K562 (cell line): Measurements from ENCODE around the gene KLHDC2. TPM values are rescaled to one million over a fixed set of nuclear protein-coding genes. Genes with fewer than 3 reads are reported as not detected.

Experiments used
- ATAC-seq: fragments of 200-7000 bp; cut with Tn5 transposase; 3 replicates; pipeline ENCODE4 v1.9.1; 2020; ENCODE audit warnings: moderate library complexity
- BruUV-seq: library from RNA; stranded (reverse); fragments of 400-500 nt; replicated peaks from 2 replicates; lab custom pipeline; 2021; lab: Mats Ljungman, UMichigan
- CTCF ChIA-PET: fragments of 300-600 bp; formaldehyde crosslinking; extraction: SDS; loops from one replicate; lab custom pipeline; 2021; ENCODE audit warnings: low intra/inter-chr PET ratio; lab: Yijun Ruan, JAX
- POLR2A ChIA-PET: fragments of 300-600, 350-650 bp; sonication (Branson Sonifier 250); formaldehyde crosslinking; extraction: SDS; loops from one replicate; lab custom pipeline; 2021; ENCODE audit warnings: antibody characterized with exemption, inconsistent platforms; lab: Yijun Ruan, JAX
- DNase-seq, 4 experiments: peaks; one replicate each; pipeline versions ENCODE4 v3.0.0 to v3.0.0-alpha.2; 2011 to 2018; ENCODE audit warnings: low spot score in 3 of 4, mixed read lengths in 3 of 4; ENCODE audit errors: extremely low read depth in 1 of 4
- FAIRE-seq: peaks from 2 replicates; lab custom pipeline; 2011; peaks lifted over from hg19 to GRCh38; lab: Jason Lieb, UNC
- H2AFZ ChIP-seq: 2 replicates; pipeline ENCODE4 v1.6.0; 2011; ENCODE audit warnings: low read depth, low read length, control low read depth, inconsistent platforms
- H3K27ac ChIP-seq: fragments of 200-600 bp; 3 replicates; pipeline ENCODE4 v1.8.0; 2011; ENCODE audit warnings: low read depth, mild to moderate bottlenecking, control low read depth, inconsistent platforms, low read length, moderate library complexity, mixed read lengths; ENCODE audit errors: extremely low read depth
- H3K27me3 ChIP-seq, 2 experiments: fragments of 300-600 bp in 1 of 2; 2 replicates in 1 of 2; 3 replicates in 1 of 2; pipeline versions ENCODE4 v1.6.0 to v1.8.0; 2011; ENCODE audit warnings: inconsistent platforms in 2 of 2, low read length in 2 of 2, mild to moderate bottlenecking in 1 of 2, mixed read lengths in 1 of 2, moderate library complexity in 1 of 2; ENCODE audit not compliant: control insufficient read depth in 2 of 2, insufficient read depth in 2 of 2
- H3K36me3 ChIP-seq: fragments of 300-600 bp; 3 replicates; pipeline ENCODE4 v1.8.0; 2011; ENCODE audit warnings: mild to moderate bottlenecking, low read length, inconsistent platforms; ENCODE audit not compliant: control insufficient read depth, insufficient read depth
- H3K4me1 ChIP-seq, 2 experiments: fragments of 200-600 bp in 1 of 2; replicated peaks in 1 of 2; 2 replicates in 1 of 2; 3 replicates in 1 of 2; pipeline versions ENCODE4 v1.5.1 to v1.8.0; 2011; ENCODE audit warnings: inconsistent platforms in 2 of 2, low read length in 2 of 2, mild to moderate bottlenecking in 1 of 2, mixed read lengths in 1 of 2, moderate library complexity in 1 of 2; ENCODE audit not compliant: control insufficient read depth in 2 of 2, insufficient read depth in 2 of 2
- H3K4me2 ChIP-seq: 2 replicates; pipeline ENCODE4 v1.6.1; 2011; ENCODE audit warnings: low read length, control low read depth, inconsistent platforms, mixed read lengths; ENCODE audit not compliant: insufficient read depth
- H3K4me3 ChIP-seq: fragments of 200-600 bp; sonication (generic), shearing (Covaris generic); 2 replicates; pipeline ENCODE4 v1.5.1; 2016; ENCODE audit warnings: control low read depth, inconsistent platforms
- H3K79me2 ChIP-seq: fragments of 200-600 bp; 3 replicates; pipeline ENCODE4 v1.8.0; 2011; ENCODE audit warnings: low read length, inconsistent platforms; ENCODE audit not compliant: control insufficient read depth, insufficient read depth
- H3K9ac ChIP-seq, 2 experiments: 2 replicates each; pipeline versions ENCODE4 v1.6.0 to v1.6.1; 2011; ENCODE audit warnings: low read depth in 2 of 2, low read length in 2 of 2, control low read depth in 1 of 2, inconsistent platforms in 1 of 2, mild to moderate bottlenecking in 1 of 2, mixed read lengths in 1 of 2; ENCODE audit not compliant: insufficient read depth in 1 of 2
- H3K9me1 ChIP-seq: one replicate; pipeline ENCODE4 v1.6.0; 2011; ENCODE audit warnings: inconsistent platforms, mild to moderate bottlenecking, low read length, moderate library complexity; ENCODE audit not compliant: control insufficient read depth, insufficient read depth
- H3K9me3 ChIP-seq: replicated peaks from 2 replicates; pipeline ENCODE4 v1.5.1; 2011; ENCODE audit warnings: low read depth, low read length, inconsistent platforms; ENCODE audit not compliant: control insufficient read depth, insufficient read depth
- H4K20me1 ChIP-seq: replicated peaks from 2 replicates; pipeline ENCODE4 v1.6.1; 2011; ENCODE audit warnings: low read length, inconsistent platforms, mixed read lengths; ENCODE audit not compliant: control insufficient read depth, insufficient read depth
- FOXA1 ChIP-seq: fragments of 450-650 bp; IDR thresholded peaks from 2 replicates; pipeline ENCODE4 v1.6.1; 2016; ENCODE audit warnings: mild to moderate bottlenecking, borderline replicate concordance
- KDM2B ChIP-seq: fragments of 250-450 bp; sonication (Bioruptor Pico); IDR thresholded peaks from 2 replicates; pipeline ENCODE4 v1.8.0; 2021; ENCODE audit warnings: mild to moderate bottlenecking, moderate library complexity
- NELFE ChIP-seq: IDR thresholded peaks from 2 replicates; pipeline ENCODE4 v1.6.1; 2011; ENCODE audit warnings: mild to moderate bottlenecking; ENCODE audit not compliant: insufficient read depth, insufficient read length
- POLR2A ChIP-seq: fragments of 450-650 bp; conservative IDR thresholded peaks from 2 replicates; pipeline ENCODE4 v1.6.1; 2016
- SIRT6 ChIP-seq: IDR thresholded peaks from one replicate; pipeline ENCODE4 v1.6.1; 2012; ENCODE audit warnings: low read depth, mild to moderate bottlenecking, control low read depth, inconsistent platforms, low read length, moderate library complexity
- SMAD2 ChIP-seq: fragments of 150-350 bp; IDR thresholded peaks from 2 replicates; pipeline ENCODE4 v1.6.1; 2014; ENCODE audit warnings: low read depth, mild to moderate bottlenecking, low read length
- SNRNP70 ChIP-seq: fragments of 200-400 bp; formaldehyde crosslinking; optimal IDR thresholded peaks from 2 replicates; pipeline ENCODE3; 2017; ENCODE audit warnings: low read depth, low read length
- TSC22D4 ChIP-seq: fragments of 450-650 bp; IDR thresholded peaks from 2 replicates; pipeline ENCODE4 v1.6.1; 2016; ENCODE audit warnings: missing genetic modification characterization, missing biosample characterization, control low read depth
- USF2 ChIP-seq: sonication (generic); formaldehyde crosslinking; IDR thresholded peaks from 2 replicates; pipeline ENCODE4 v1.5.0; 2020; ENCODE audit warnings: missing genetic modification reagents
- ZNF408 ChIP-seq: fragments of 250-450 bp; sonication (Bioruptor Pico); IDR thresholded peaks from 2 replicates; pipeline ENCODE4 v1.4.0; 2020; ENCODE audit warnings: low read depth, mild to moderate bottlenecking, moderate library complexity
- ZNF518B ChIP-seq: fragments of 250-450 bp; sonication (Bioruptor Pico); IDR thresholded peaks from 2 replicates; pipeline ENCODE4 v1.5.0; 2021; ENCODE audit warnings: mild to moderate bottlenecking, moderate library complexity
- WGBS: fragments of 100-300 bp; shearing (Covaris generic); methylation state at CpG from one replicate; pipeline ENCODE4 v1.1.6; 2016; ENCODE audit warnings: low coverage, mixed read lengths; ENCODE audit not compliant: insufficient coverage; ENCODE audit errors: missing lambda C conversion rate; 5-methylcytosine and 5-hydroxymethylcytosine counted together
- in situ Hi-C: fragments of 300-500 bp; cut with MboI; formaldehyde crosslinking; loops from 4 replicates; pipeline ENCODE4 v1.15.0; 2018; ENCODE audit warnings: inconsistent platforms, mixed read lengths
- intact Hi-C: fragments of 100-400 bp; cut with micrococcal nuclease; formaldehyde crosslinking; loops from 2 replicates; pipeline ENCODE4 v1.14.2; 2022
- polyA plus RNA-seq, 8 experiments: library from polyadenylated mRNA; depleted of rRNA in 4 of 8; stranded (reverse) in 5 of 8; unstranded in 3 of 8; fragments of >200 nt; fragmentation: Nextera tagmentation in 2 of 8; fragmentation: Illumina TruSeq in 1 of 8; extraction: Ambion mirVana in 2 of 8; extraction: Trizol in 1 of 8; gene quantifications; 2 replicates each; pipeline versions ENCODE4 v1.2.1 to v1.2.3, GENCODE V29; 2011 to 2014; ENCODE audit warnings: inconsistent platforms in 1 of 8, missing spikeins in 1 of 8
- total RNA-seq, 7 experiments: library from RNA; depleted of rRNA in 6 of 7; stranded (reverse); fragments of >200 nt in 6 of 7; fragmentation: Illumina TruSeq in 2 of 7; extraction: Trizol in 2 of 7; gene quantifications; 2 replicates each; pipeline versions ENCODE4 v1.2.1 to v1.2.3, GENCODE V29; 2011 to 2021; ENCODE audit warnings: low replicate concordance in 1 of 7
- TF ChIP-seq, protein P1 (sequence below): sonication (generic); formaldehyde crosslinking; IDR thresholded peaks from 2 replicates; pipeline ENCODE4 v1.8.0; 2022; ENCODE audit warnings: missing genetic modification reagents, mild to moderate bottlenecking, borderline replicate concordance

The KLHDC2 gene
- total and polyA plus RNA-seq, 9 of the 15 experiments (the other 6 are each of a cell fraction or from before 2014, with no cell fraction given) = 6.3 to 41.7 (median 20.0) TPM

GRCh38 chr14:49727171-49727570 lies 40.8 kb upstream of the KLHDC2 start:
- Histone ChIP-seq H3K9me1 (no peaks in the 10 kb centered on the region), H3K36me3 (no peaks in the 10 kb centered on the region), H3K27me3 (no peaks in the 10 kb centered on the region), H3K4me3 (no peak overlapping the region), H3K79me2 (no peaks in the 10 kb centered on the region), H3K9ac (no peak overlapping the region), H4K20me1 (no peaks in the 10 kb centered on the region), H3K4me1 (no peaks in the 10 kb centered on the region; a peak in 1 of 5 replicates), H3K4me2 (no peak overlapping the region), H3K9me3 (no peaks in the 10 kb centered on the region), H2AFZ (no peak overlapping the region), H3K27ac (no peak overlapping the region)
- no TSS peak for BruUV-seq
- in situ Hi-C loops = no loop called here
- 43% methylated on average over 5 of the region's 5 CpGs for WGBS
- DNase-seq = no peak
- CTCF ChIA-PET = no interaction called here
- peak; percentile 15 for FAIRE-seq
- POLR2A ChIA-PET = no interaction called here
- ATAC-seq = peak; percentile 55
- intact Hi-C loops = no loop called here
- TF ChIP-seq USF2 (CRISPR knock-in tag) (peak; percentile 33), SMAD2 (no peak)

GRCh38 chr14:49732896-49733295 lies 35.1 kb upstream of the KLHDC2 start:
- FAIRE-seq = no peak
- TF ChIP-seq SIRT6 (no peak), ZNF408 (CRISPR knock-in tag) (no peak), KDM2B (no peak), ZNF518B (no peak), FOXA1 (no peak), TSC22D4 (tag) (no peak), SNRNP70 (no peak), NELFE (no peak), POLR2A (no peak)
- TF ChIP-seq, protein P1, sequence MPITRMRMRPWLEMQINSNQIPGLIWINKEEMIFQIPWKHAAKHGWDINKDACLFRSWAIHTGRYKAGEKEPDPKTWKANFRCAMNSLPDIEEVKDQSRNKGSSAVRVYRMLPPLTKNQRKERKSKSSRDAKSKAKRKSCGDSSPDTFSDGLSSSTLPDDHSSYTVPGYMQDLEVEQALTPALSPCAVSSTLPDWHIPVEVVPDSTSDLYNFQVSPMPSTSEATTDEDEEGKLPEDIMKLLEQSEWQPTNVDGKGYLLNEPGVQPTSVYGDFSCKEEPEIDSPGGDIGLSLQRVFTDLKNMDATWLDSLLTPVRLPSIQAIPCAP = no peak

More at GRCh38 chr14:49732896-49733295, 35.1 kb upstream of the KLHDC2 start:
- H3K9ac ChIP-seq = no peak overlapping the region
- in situ Hi-C loops (no loop called here), intact Hi-C loops (no loop called here)
- H3K79me2 ChIP-seq = no peaks in the 10 kb centered on the region
- WGBS = 40% methylated on average over 3 of the region's 3 CpGs
- H3K9me3 ChIP-seq = no peaks in the 10 kb centered on the region
- DNase-seq (no peak), ATAC-seq (no peak)
- ChIA-PET CTCF (no interaction called here), POLR2A (no interaction called here)
- no peaks in the 10 kb centered on the region for H3K4me1 ChIP-seq
- H3K4me3 ChIP-seq = no peak overlapping the region
- no peaks in the 10 kb centered on the region for H3K9me1 ChIP-seq
- no peak overlapping the region for H3K27ac ChIP-seq
- H3K36me3 ChIP-seq = no peaks in the 10 kb centered on the region
- H3K27me3 ChIP-seq = no peaks in the 10 kb centered on the region
- H4K20me1 ChIP-seq = no peaks in the 10 kb centered on the region
- no peak overlapping the region for H2AFZ ChIP-seq
- BruUV-seq = no TSS peak
- H3K4me2 ChIP-seq = no peak overlapping the region
